GM18498 (cell line): ENCODE results near the gene ARHGEF39.
"Not testable (repeated sequence)": the region's sequence is repeated elsewhere in the genome, so short reads cannot be mapped to it uniquely, and the experiment has no call there.

Experiments
- ATAC-seq: cut with Tn5 transposase; IDR thresholded peaks from one replicate; pipeline ENCODE4 v1.9.1; 2021; ENCODE audit warnings: mild to moderate bottlenecking, moderate library complexity; ENCODE audit not compliant: unreplicated experiment

Gene ARHGEF39

DNA sequence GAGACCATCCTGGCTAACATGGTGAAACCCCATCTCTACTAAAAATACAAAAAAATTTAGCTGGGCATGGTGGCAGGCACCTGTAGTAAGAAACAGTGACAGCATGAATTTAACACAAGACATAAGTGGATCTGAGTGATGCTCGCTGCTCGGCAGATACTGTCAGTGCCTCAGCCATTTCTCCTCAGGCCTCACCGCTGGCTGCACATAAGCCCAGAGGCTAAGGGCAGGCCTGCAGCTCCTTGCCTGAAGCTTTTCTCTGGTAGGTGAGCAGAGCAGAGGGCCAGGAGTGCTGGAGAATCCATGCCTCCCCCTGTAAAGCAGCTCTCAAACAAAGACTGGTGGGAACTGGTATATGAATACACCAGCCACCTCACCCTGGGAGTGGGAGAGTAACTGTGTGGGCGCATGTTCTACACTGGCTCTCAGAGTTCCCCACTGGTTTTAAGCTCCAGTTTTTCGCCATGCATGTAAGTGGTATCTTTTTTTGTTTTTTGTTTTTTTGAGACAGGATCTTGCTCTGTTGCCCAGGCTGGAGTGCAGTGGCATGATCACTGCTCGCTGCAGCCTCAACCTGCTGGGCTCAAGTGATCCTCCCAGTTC lies 36.5 kb downstream of the ARHGEF39 start:
- no peak for ATAC-seq

DNA sequence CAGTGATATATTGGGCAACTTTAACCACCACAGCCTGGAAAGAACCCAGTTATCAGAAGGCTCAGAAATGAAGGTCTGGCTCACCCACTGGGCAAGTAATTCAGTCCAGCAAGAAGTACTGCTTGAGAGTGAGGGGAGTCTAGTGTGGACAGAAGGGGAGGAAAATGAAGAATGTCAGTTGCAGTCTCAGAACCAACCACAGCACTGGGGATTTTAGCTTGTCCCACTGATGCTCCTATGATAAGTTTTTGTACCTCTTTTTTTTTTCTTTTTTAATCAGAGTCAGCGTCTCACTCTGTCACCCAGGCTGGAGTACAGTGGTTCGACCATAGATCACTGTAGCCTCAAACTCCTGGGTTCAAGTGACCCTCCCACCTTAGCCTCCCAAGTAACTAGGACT lies 37.4 kb downstream of the ARHGEF39 start:
- ATAC-seq: no peak

DNA sequence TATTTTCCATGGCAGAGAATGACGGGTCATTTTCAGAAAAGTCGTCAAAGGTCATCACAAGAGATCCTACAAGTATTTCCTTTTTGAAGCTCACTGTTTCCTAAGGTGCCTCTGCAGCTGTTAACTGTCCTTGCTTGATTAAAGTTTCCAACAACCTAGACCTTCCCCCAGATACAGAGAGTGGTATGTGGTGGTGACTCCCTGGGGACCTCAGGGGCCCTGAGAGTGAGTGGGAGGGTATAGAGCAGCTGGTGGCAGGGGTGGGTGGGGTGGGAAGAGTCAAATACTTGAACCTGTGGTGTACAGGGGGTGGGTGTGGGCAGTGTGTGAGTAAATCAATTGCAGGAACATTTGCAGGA lies 45.2 kb downstream of the ARHGEF39 start:
- ATAC-seq: peak; percentile 56

DNA sequence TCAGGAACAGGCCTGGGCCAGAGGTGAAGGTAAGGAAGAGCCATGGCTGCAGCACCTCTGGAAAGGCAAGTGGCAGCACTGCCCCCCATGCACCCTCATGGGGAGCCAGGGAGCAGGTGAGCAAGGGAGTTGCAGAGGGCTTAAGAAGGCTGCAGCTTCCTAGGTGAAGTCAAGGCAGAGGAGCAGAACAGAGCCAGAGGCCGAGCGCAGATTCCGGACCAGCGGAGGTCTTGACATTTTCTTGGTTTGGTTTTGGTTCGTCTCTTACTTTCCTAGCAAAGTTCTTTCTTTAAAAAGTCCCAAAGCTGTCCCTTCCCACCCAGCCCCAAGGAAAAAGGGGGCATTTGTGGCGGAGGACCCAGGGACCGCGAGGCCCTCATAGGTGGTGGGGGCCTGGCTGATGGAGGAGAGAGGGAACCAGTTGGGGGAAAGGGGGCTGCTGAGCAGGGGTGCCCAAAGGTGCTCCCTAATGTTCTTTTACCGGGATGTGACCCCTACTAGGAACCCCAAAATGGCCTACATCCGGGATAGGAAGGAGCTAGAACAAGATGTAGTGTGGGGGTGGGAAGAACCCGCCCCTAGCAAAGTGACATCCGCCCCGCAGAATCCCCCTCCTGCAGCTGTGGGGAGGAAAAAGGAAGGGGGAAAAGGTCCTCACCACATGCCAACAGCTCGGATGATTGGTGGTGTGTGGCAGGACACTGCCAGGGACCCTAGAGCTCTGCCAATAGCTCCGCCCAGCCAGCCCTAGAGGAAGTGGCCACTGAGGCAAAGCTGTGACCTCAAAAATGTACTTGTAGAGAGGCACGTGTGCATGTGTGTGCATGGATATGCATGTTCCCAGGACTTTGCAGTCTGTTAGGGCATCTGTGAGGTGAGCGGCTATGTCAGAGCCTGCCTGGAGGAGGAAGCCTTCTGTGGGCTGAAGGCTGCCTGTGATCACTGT lies 45.9 kb downstream of the ARHGEF39 start:
- peak; percentile 49 for ATAC-seq

DNA sequence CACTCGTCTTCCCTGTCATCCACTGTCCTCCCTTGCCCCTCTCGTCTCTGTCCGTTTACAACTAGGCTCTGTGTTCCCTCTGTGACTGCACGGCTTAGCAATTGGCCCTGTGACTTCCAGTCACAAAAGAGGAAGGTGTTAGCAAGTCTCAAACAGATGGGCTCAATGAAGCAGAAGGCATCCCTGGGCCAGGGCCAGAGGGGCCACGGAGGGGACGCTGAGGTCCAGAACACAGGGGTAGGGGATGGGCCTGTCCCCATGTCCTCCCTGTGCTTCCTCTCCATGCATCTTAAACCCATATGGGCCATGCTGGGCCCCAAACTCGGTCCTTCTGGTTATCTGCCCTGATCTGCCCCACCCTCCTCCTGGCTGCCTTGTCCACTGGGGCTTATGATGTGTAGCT lies 46.7 kb downstream of the ARHGEF39 start, which contains the start of gene CD72:
TSS of gene CD72 (minus strand) at position 89 of the 403 bp plus-strand sequence. CDS start 110 bp downstream, outside the sequence.
- ATAC-seq: no peak

DNA sequence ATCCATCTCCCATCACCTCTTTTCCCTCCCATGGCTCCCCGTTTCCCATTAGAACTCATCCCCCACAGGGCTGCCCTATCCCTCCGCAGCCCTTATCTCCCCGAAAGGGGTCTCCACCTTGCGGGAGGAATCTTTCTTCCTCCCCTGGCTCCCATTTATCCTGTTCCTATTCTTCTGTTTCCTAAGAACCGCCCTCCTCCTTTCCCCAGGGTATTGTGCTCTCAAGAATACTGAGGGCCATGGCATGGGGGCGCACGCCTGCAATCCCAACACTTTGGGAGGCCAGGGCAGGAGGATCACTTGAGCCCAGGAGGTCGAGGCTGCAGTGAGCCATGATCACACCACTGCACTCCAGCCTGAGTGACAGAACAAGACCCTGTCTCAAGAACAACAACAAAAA lies 47.4 kb downstream of the ARHGEF39 start:
- ATAC-seq: no peak

DNA sequence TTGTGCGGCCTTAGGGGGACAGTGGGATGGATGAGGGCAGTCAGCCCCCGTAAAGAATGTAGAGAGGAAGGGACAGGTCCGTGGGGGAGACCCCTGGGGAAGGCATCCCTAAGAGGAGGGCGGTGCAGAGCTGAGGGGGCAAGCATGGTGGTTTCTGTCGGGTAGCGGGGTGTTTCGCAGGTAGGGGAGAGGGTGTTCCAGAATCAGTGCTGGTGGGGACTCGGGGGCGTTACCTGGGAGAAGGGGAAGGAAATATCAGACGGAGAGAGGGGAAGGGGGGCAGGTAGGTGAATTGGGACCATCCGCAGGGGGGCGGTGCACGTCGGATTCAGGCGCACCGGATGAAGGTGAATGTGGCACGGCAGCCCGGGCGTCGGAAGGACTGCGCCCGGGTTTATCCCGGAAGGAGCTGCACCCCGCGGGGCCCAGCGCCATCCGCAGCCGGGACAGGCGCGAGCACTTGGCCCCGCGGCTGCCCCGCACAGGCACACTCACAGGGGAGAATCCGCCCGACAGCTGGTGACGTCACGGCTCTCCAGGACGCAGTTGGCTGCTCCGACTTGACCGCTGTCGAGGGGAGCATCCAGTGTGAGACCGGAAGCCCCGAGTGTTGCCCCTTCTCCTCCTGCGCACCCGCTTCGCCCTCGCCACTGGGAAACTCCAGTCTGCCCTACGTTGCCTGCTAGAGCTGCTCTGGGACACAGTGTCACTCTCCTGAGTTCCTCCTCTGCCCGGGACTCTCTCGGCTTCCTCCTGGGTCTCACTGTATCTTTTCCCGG lies 48.1 kb downstream of the ARHGEF39 start:
- ATAC-seq: peak; percentile 38

DNA sequence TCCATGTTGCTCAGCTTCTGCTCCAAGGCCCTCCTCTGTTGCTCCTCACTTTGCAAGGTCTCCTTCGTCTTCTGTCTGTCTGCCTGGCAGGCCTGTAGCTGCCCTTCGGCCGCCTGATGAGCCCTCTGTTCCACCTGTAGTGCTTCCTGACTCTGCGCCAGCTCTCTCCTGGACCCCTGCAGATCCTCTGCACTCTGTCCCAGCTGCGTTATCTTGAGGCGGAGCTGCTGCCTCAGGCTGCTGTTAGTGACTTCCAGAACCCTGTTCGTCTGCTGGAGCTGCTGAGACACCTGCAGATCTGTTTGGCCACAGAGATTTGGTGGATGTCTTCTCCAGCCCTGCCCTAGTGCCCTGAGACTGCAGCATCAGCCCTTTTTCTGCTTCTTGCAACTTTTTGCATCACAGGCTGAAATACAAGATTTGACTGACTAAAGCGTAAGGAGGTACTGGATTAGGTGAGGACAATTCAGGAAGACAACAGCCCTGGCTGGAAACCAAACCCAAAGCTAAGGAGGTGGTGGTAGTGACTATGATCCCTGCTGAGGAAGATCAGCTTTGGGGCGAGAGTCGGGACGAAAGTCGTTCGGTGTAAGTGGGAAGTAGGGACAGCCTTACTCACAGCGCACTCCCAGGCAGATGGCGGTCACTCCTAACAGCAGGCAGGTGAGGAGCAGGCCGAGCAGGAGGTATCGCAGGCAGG lies 48.9 kb downstream of the ARHGEF39 start:
- ATAC-seq: no peak

DNA sequence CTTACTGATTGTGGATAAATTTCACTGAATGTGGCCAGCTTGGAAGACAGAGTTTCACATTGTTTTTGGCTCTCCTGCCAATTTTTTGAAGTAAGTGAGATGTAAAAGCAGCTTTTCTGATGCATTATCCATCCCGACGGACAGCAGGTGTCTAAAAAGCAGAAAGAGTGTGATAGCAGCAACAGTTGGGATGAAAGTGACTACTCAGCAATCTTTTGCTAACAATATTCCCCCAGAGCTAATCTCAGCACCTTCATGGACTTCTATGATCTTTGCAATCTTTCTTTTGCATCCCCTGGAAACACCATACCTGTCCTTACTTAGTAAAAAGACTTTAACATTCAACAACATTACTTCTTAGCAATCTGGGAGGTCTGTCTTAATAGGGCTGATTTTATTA lies 52.2 kb downstream of the ARHGEF39 start:
- ATAC-seq: no peak

DNA sequence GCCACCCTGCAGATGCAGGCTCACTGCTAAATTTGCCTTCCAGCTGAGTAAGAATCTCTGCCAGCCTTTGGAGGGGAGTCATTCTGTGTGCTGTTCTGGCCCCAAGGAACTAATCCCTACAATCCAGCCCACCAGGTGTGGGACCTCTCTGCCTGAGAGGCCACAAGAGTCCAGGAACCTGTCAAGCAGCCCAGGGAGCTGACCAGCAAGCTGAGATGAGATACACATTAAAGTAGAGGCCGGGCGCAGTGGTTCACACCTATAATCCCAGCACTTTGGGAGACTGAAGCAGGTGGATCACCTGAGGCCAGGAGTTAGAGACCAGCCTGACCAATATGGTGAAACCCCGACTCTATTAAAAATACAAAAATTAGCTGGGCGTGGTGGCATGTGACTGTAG lies 52.9 kb downstream of the ARHGEF39 start:
- not testable (repeated sequence) for ATAC-seq

DNA sequence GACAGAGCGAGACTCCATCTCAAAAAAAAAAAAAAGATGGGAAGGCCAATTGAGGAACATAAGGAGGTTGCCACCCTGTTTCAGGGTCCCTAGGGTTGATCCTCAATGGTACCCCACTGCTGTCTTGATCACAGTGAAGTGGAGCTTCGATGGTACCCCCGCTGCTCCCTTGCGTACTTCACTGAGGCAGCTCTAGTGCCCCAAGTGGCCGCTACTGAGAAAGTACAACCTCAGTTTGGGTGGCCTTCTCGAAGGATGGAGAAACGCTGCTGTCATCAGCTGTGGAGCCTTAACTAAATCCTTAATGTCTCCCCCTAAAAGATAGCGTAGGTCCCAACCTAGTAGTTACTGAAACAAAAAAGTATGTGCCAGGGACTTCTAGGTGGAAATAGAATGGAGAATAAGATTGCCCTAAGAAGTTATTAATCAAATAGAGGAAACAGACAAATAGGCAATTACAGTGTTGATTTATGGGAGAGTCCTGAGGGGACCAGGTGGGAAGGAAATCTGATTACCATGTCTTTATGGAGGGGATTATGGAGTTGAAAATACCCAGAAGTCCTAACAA lies 53.7 kb downstream of the ARHGEF39 start:
- ATAC-seq: peak; percentile 57

DNA sequence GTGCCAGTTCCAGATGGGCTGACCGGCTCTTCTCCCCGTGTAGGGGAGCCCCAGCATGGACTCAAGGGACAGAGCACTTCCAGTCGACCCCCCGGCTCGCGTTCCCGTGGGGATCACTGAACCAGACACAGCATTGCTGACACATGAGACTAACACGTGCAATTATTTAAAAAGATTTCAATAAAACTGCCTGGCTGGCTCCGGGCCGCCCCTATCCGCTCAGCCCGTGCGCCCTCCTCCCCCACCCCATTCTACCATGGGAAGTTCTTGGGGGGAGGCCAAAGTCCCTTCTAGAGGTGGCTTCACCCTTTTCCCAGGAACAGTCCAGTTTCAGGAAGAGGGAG lies 55.2 kb downstream of the ARHGEF39 start:
- ATAC-seq: no peak
